Renal cortical epithelial cell (primary cell): ENCODE measurements around the gene RING1. TPM values are rescaled to one million over a fixed set of nuclear protein-coding genes. Genes with fewer than 3 reads are reported as not detected.

Source experiments
- DNase-seq: peaks from one replicate; pipeline ENCODE4 v3.0.0-alpha.2; 2011; ENCODE audit warnings: low read depth
- total RNA-seq: library from RNA; depleted of rRNA; stranded (reverse); fragments of >200 nt; gene quantifications from 2 replicates; pipeline ENCODE4 v1.2.3, GENCODE V29; 2014

The RING1 gene
- total RNA-seq, 1 donor from 2014 or later, result 28.0 TPM

GRCh38 chr6:33247977-33248642, 39.8 kb downstream of the RING1 start:
- peak; percentile 62 for DNase-seq

DNA sequence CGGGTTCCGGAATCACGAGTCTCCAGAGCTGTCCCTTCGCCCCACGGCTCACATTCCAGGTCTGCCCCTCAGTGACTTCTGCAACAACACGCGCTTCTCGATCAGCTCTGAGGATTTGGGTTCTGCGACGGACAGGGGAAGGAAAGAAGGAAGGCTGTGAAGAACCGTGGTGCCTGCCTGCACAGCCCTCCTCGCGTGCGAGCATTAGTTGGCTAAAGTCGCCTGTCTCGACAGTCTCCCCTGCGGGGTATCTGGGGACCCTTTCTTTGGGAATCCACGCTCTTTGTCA, 40.3 kb downstream of the RING1 start:
- no peak for DNase-seq

GRCh38 chr6:33248932-33249731, 40.8 kb downstream of the RING1 start:
- DNase-seq, result peak; percentile 98

DNA sequence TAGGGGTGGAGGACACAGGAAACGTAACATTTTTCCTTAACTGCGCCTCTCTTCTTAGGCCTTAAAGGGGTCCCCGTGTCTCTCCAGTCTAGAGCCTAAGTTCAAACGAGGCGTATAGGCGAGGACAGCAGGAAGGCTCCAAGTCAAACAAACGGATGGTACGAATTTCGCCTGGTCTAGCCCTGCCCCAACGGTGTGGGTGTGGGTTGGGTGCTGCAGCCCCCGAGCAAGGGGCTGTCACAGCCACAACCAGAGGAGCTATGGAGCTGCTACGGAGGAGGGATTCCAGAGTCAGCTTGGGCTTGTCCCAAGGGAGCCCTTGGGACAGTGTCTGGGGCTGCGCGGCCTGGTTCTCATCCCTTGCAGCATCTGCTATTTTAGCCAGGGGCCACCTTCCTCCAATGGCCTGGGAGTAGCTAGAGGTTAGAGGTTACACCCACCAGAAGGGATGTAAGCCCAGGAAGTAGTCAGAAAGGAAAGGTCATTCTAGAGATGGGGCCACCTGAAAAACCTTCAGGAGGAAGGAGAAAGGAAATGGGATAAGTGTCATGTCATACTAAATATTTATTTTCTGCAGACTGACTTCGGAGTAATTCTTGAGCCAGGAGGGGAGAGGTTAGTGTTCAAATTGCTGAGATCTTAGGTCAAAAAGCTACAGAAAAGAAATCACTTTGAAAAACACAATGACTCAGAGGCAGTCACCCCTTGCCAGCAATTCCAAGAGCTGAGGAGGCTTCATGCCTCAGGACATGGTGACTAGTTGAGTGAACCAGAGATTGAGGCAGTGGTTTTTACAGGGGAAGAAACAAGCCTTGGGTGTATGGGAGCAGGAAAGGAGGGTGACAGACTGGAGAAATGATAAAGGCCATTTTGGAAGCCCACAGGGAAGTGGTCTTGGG, 41.7 kb downstream of the RING1 start:
- peak; percentile 95 for DNase-seq

DNA sequence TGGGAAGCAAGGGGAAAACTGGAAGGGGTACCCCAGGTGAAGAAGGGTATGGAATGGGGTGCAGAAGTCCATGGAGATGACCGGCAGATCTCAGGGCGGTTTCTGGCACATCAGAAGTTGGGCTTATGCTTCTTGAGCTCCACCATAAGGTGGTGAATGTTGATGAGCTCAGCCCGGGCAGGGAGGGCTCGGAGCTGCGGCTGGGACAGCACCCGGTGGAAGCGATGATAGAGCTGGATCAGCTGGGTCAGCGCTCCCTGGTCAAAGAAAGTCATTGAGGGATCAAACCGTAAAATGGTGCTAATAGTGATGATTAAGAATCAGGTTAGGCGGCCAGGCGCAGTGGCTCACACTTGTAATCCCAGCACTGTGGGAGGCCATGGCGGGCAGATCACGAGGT, 42.4 kb downstream of the RING1 start:
- DNase-seq, result no peak

GRCh38 chr6:33251395-33252012, 43.2 kb downstream of the RING1 start:
- DNase-seq, result no peak

GRCh38 chr6:33252759-33253158, 44.5 kb downstream of the RING1 start:
- no peak for DNase-seq

GRCh38 chr6:33254591-33254990, 46.3 kb downstream of the RING1 start:
- no peak for DNase-seq

GRCh38 chr6:33259032-33259431, 50.7 kb downstream of the RING1 start:
- DNase-seq, result no peak

Other genes with a start within 250 kb of the RING1 start
- 47.8 and 107 TPM in 2 replicates for gene BRD2, start 239.9 kb upstream of the RING1 start, total RNA-seq
- 0.55 and 1.6 TPM in 2 replicates for gene HLA-DOA, start 198.9 kb upstream of the RING1 start, total RNA-seq
- 7.0 and 9.7 TPM in 2 replicates for gene HLA-DPA1, start 134.9 kb upstream of the RING1 start, total RNA-seq
- gene HLA-DPB1, start 132.5 kb upstream of the RING1 start, total RNA-seq, result 12.2 and 25.7 TPM in 2 replicates
- 0.17 and 0.20 TPM in 2 replicates for gene COL11A2, start 16.0 kb upstream of the RING1 start, total RNA-seq
- gene RXRB, start 7.8 kb upstream of the RING1 start, total RNA-seq, result 16.8 and 28.0 TPM in 2 replicates
- gene SLC39A7, start 7.6 kb upstream of the RING1 start, total RNA-seq, result 108 and 119 TPM in 2 replicates
- gene HSD17B8, start 3.8 kb upstream of the RING1 start, total RNA-seq, result 11.2 and 26.0 TPM in 2 replicates
- 27.8 and 40.4 TPM in 2 replicates for gene VPS52, start 63.4 kb downstream of the RING1 start, total RNA-seq
- gene RPS18, start 63.6 kb downstream of the RING1 start, total RNA-seq, result 1,432 and 3,352 TPM in 2 replicates
- 2.7 and 5.9 TPM in 2 replicates for gene B3GALT4, start 68.6 kb downstream of the RING1 start, total RNA-seq
- gene WDR46, start 80.7 kb downstream of the RING1 start, total RNA-seq, result 54.6 and 106 TPM in 2 replicates
- 30.7 and 41.5 TPM in 2 replicates for gene PFDN6, start 81.1 kb downstream of the RING1 start, total RNA-seq
- gene RGL2, start 90.4 kb downstream of the RING1 start, total RNA-seq, result 34.5 and 34.9 TPM in 2 replicates
- 114 and 147 TPM in 2 replicates for gene TAPBP, start 105.6 kb downstream of the RING1 start, total RNA-seq
- 16.0 and 24.1 TPM in 2 replicates for gene ZBTB22, start 109.2 kb downstream of the RING1 start, total RNA-seq
- 39.2 and 88.8 TPM in 2 replicates for gene DAXX, start 114.5 kb downstream of the RING1 start, total RNA-seq
- gene KIFC1, start 183.3 kb downstream of the RING1 start, total RNA-seq, result 0.70 and 10.9 TPM in 2 replicates
- 11.1 and 16.7 TPM in 2 replicates for gene PHF1, start 202.5 kb downstream of the RING1 start, total RNA-seq
- gene CUTA, start 209.6 kb downstream of the RING1 start, total RNA-seq, result 74.7 and 90.5 TPM in 2 replicates
- gene SYNGAP1, start 211.6 kb downstream of the RING1 start, total RNA-seq, result 1.0 and 5.9 TPM in 2 replicates
- 4.7 and 9.7 TPM in 2 replicates for gene ZBTB9, start 246.1 kb downstream of the RING1 start, total RNA-seq